Activated CD8-positive, alpha-beta memory T cell treated with anti-CD3 and anti-CD28 coated beads, Interleukin-2, amount 10 ng/mL, durations not matched to agents 7 days and 5 days (primary cell): ENCODE measurements around the gene SLC46A3. TPM values are rescaled to one million over a fixed set of nuclear protein-coding genes. Genes with fewer than 3 reads are reported as not detected.
"Not testable (repeated sequence)": the region's sequence is repeated elsewhere in the genome, so short reads cannot be mapped to it uniquely, and the experiment has no call there.

Experiments used
- ATAC-seq: fragments of 150-1000 bp; cut with Tn5 transposase; one replicate; pipeline ENCODE4 v1.10.0; 2021; ENCODE audit warnings: moderate library complexity
- CTCF ChIA-PET: fragments of 350-600 bp; sonication (Branson Sonifier 250); formaldehyde crosslinking; loops from one replicate; lab custom pipeline; 2021; ENCODE audit warnings: antibody characterized with exemption; lab: Charles Lee
- DNase-seq: peaks from one replicate; pipeline ENCODE4 v3.0.0-alpha.2; 2020
- H3K27ac Mint-ChIP-seq: one replicate; pipeline ENCODE4 v1.8.0; 2021; ENCODE audit warnings: mild to moderate bottlenecking, mixed read lengths
- H3K27me3 Mint-ChIP-seq: one replicate; pipeline ENCODE4 v1.8.0; 2021; ENCODE audit warnings: mixed read lengths
- H3K36me3 Mint-ChIP-seq: one replicate; pipeline ENCODE4 v1.8.0; 2021; ENCODE audit warnings: mild to moderate bottlenecking, mixed read lengths
- H3K4me1 Mint-ChIP-seq: one replicate; pipeline ENCODE4 v1.8.0; 2021; ENCODE audit warnings: mixed read lengths
- H3K4me3 Mint-ChIP-seq: one replicate; pipeline ENCODE4 v1.8.0; 2021; ENCODE audit warnings: mild to moderate bottlenecking, moderate library complexity, mixed read lengths
- H3K9me3 Mint-ChIP-seq: one replicate; pipeline ENCODE4 v1.8.0; 2022; ENCODE audit warnings: low read depth, mixed read lengths
- total RNA-seq, 2 experiments: library from RNA; stranded (reverse); gene quantifications; one replicate each; pipeline ENCODE4 v1.2.3, GENCODE V29; 2021

Gene SLC46A3
- total RNA-seq, 2 experiments from 2014 or later, result 6.3 to 8.3 TPM

GRCh38 chr13:28744091-28744536, 25.3 kb upstream of the SLC46A3 start:
- peaks cover under 1% of the 10 kb centered on the region for H3K9me3 Mint-ChIP-seq
- no peak for ATAC-seq
- no peak overlapping the region for H3K4me3 Mint-ChIP-seq
- no peak for DNase-seq
- CTCF ChIA-PET, result no interaction called here
- H3K27ac Mint-ChIP-seq, result no peak overlapping the region
- H3K36me3 Mint-ChIP-seq, result no peaks in the 10 kb centered on the region
- H3K4me1 Mint-ChIP-seq, result no peaks in the 10 kb centered on the region
- H3K27me3 Mint-ChIP-seq, result peaks cover 12% of the 10 kb centered on the region

DNA sequence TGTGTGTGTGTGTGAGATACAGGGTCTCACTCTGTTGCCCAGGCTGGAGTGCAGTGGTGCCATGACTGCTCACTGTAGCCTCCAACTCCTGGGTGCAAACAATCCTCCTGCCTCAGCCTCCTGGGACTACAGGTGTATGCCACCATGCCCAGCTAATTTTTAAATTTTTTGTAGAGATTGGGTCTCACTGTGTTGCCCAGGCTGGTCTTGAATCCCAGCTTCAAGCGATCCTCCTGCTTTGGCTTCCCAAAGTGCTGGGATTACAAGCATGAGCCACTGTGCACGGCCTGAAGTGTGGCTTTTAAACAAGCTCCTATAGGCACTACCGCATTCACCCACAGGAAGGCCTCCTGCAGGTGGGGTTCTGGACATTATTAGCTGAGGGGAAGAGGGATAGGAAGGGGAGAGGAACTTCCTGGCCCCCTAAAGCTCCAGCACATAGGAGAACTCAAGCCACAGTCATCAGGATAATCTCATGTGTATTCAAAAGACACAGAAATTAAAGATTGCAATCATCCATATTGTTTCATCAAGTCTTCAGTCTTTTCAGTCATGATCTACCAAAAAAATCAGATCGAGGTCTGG, 24.8 kb upstream of the SLC46A3 start:
- H3K36me3 Mint-ChIP-seq, result no peaks in the 10 kb centered on the region
- ATAC-seq, result no peak

DNA sequence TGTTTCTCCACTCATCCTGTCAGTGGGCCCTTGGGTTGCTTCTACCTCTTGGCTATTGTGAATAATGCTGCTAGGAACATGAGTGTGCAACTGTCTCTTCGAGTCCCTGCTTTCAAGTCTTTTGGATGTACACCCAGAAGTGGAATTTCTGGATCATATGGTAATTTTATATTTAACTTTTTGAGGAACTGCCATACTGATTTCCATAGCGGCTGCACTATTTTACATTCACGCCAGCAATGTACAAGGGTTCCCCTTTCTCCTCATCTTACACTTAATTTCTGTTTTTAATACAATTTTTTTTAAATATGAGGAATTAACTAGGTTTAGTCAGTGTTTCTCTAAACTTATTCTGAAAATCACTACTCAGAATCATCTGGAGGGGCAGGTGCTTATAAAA, 24.2 kb upstream of the SLC46A3 start:
- Mint-ChIP-seq H3K27me3 (peaks cover 12% of the 10 kb centered on the region), H3K9me3 (no peaks in the 10 kb centered on the region), H3K4me1 (no peaks in the 10 kb centered on the region), H3K36me3 (no peaks in the 10 kb centered on the region), H3K4me3 (no peak overlapping the region), H3K27ac (no peak overlapping the region)
- ATAC-seq (no peak), DNase-seq (no peak)
- CTCF ChIA-PET, result no interaction called here

More for the DNA sequence above, 24.8 kb upstream of the SLC46A3 start:
- Mint-ChIP-seq H3K27me3 (peaks cover 12% of the 10 kb centered on the region), H3K9me3 (no peaks in the 10 kb centered on the region), H3K4me1 (no peaks in the 10 kb centered on the region), H3K4me3 (no peak overlapping the region), H3K27ac (no peak overlapping the region)
- DNase-seq, result no peak
- CTCF ChIA-PET, result no interaction called here

- H3K4me1 Mint-ChIP-seq, DNase-seq, CTCF ChIA-PET, H3K27ac Mint-ChIP-seq, H3K9me3 Mint-ChIP-seq, H3K4me3 Mint-ChIP-seq, H3K36me3 Mint-ChIP-seq, ATAC-seq: not testable (repeated sequence)
- peaks cover 12% of the 10 kb centered on the region for H3K27me3 Mint-ChIP-seq
These were observed 23.7 kb upstream of the SLC46A3 start for GRCh38 chr13:28742445-28742844.

DNA sequence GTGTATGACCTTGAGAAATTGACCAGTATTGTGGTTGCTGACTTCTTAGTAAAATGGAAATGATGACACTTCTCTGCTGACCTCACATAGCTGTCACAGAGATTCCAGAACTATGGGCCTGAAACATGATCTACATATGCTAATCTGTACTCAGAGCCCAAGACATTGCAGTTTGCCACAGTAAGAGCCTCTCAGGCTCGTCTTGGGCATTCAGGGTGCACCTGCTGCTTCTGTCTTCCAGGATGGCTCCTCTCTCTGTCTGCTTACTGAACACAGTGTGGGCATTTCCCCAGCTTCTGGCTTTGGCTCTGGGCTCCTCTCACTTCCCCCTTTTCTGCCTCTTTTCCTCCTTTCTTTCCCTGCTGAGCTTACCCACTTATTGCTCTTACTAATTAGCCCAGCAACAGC, 22.3 kb upstream of the SLC46A3 start:
- DNase-seq (no peak), ATAC-seq (no peak)
- Mint-ChIP-seq H3K4me1 (peaks cover under 1% of the 10 kb centered on the region), H3K27me3 (peaks cover 6% of the 10 kb centered on the region), H3K27ac (no peak overlapping the region), H3K9me3 (no peaks in the 10 kb centered on the region), H3K36me3 (no peaks in the 10 kb centered on the region), H3K4me3 (no peak overlapping the region)
- CTCF ChIA-PET, result no interaction called here

DNA sequence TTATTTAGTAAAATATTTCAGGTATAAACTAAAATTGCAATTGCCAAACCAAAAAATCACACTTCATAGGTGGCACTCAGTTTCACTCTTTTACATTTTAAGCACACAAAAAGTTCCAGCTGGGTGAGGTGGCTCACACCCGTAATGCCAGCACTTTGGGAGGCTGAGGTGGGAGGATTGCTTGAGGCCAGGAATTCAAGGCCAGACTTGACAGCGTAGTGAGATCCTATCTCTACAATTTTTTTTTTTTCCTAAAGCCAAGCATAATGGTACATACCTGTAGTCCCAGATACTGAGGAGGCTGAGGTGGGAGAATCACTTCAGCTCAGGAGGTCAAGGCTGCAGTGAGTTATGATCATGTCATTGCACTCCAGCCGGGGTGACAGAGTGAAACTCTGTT, 20.6 kb upstream of the SLC46A3 start:
- Mint-ChIP-seq H3K27ac (no peak overlapping the region), H3K9me3 (no peaks in the 10 kb centered on the region), H3K36me3 (no peaks in the 10 kb centered on the region), H3K27me3 (peaks cover 4% of the 10 kb centered on the region), H3K4me3 (no peak overlapping the region), H3K4me1 (peaks cover 3% of the 10 kb centered on the region)
- ATAC-seq, result no peak
- DNase-seq, result no peak
- CTCF ChIA-PET, result interaction anchor here (1.3 kb wide), 1 partner anchor 13 kb away, joined by 3 read pairs; no protein-coding TSS in a partner anchor

- Mint-ChIP-seq H3K27me3 (peaks cover 4% of the 10 kb centered on the region), H3K27ac (no peak overlapping the region), H3K36me3 (no peaks in the 10 kb centered on the region), H3K4me3 (no peak overlapping the region), H3K4me1 (peaks cover 3% of the 10 kb centered on the region), H3K9me3 (no peaks in the 10 kb centered on the region)
- CTCF ChIA-PET, result no interaction called here
- DNase-seq (no peak), ATAC-seq (no peak)
These were observed 16.8 kb upstream of the SLC46A3 start for GRCh38 chr13:28735481-28736029.

DNA sequence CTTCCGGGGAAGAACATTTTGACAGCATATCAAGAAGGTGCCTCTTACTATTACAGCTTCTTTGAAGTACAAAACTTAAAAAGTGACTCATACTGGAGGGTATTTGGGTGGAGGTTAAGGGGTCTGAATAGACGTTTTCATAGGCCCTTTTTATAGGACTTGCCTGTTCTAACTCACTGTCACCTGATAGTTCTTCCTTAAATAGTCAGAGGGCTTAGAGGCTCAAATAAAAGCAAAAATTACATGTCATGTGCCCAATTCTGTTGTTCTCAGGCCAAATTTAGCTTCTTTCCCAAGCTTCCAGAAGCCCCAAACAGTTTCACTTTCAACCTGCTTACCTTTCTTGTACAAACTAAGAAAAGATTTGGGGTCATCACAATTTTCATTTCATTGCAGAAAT, 16.1 kb upstream of the SLC46A3 start:
- peaks cover 3% of the 10 kb centered on the region for H3K4me1 Mint-ChIP-seq
- no peaks in the 10 kb centered on the region for H3K36me3 Mint-ChIP-seq
- CTCF ChIA-PET, result no interaction called here
- no peaks in the 10 kb centered on the region for H3K9me3 Mint-ChIP-seq
- peaks cover 4% of the 10 kb centered on the region for H3K27me3 Mint-ChIP-seq
- no peak for DNase-seq
- ATAC-seq, result no peak
- H3K27ac Mint-ChIP-seq, result no peak overlapping the region
- no peak overlapping the region for H3K4me3 Mint-ChIP-seq

DNA sequence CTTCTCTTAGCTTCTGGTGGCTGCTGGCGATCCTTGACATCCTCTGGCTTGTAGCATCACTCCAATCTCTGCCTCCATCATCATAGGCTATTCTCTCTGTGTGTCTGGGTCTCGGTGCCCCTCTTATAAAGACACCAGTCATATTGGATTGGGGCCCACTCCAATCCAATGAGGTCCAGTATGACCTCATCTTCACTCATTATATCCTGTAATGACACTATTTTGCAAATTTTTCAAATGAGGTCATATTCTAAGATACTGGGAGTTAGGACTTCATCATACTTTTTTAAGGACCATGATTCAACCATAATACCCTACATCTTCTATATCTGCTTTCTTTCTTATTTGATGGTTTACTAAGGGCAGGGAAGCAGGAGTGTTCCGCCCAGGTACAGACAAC, 12.0 kb upstream of the SLC46A3 start:
- ATAC-seq (no peak), DNase-seq (no peak)
- Mint-ChIP-seq H3K4me1 (no peaks in the 10 kb centered on the region), H3K36me3 (no peaks in the 10 kb centered on the region), H3K9me3 (no peaks in the 10 kb centered on the region), H3K4me3 (no peak overlapping the region), H3K27me3 (peaks cover 12% of the 10 kb centered on the region), H3K27ac (no peak overlapping the region)
- CTCF ChIA-PET, result no interaction called here

DNA sequence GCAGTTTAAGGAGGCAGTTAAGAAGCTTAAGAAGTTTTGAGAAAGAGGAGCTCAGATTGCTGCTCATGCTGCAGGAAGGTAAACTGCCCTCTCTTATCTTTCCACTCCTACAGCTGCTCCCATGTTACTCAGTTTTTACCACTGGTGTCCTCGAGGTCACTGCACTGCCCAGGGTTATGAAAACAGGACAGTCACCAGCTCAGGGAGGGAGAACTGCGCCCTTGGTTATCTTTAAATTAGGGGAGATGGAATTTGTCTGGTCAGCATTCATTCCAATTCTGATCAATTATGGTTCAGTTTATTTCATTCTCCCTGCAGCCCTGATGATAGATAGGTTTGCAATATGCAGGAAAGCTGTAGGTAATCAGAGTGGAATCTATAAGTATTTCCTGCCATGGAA, 10.8 kb upstream of the SLC46A3 start:
- Mint-ChIP-seq H3K4me1 (no peaks in the 10 kb centered on the region), H3K36me3 (no peaks in the 10 kb centered on the region), H3K9me3 (no peaks in the 10 kb centered on the region), H3K4me3 (no peak overlapping the region), H3K27me3 (peaks cover 18% of the 10 kb centered on the region), H3K27ac (no peak overlapping the region)
- DNase-seq (no peak), ATAC-seq (no peak)
- CTCF ChIA-PET, result interaction anchor here (0.7 kb wide), 1 partner anchor 166 kb away, joined by 3 read pairs; no protein-coding TSS in a partner anchor

DNA sequence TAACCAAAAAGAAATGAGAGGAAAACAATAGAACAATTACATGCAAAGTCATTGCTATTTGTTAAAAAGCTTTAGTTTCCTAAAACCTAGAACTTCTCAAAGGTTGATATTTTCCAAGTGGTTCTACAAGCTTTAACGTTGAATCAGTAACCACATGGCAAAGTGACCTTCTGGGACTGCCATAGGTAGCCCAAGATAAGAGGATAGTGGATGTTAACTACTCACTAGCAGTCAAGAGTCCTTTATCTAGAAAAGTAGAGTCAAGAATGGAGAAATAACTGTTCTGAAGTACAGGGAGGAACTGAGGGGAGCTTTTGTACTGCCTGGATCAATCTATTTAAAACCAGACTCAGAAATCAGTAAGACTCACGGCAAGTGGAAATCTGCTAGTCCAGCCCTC, 9.9 kb upstream of the SLC46A3 start:
- ATAC-seq (no peak), DNase-seq (no peak)
- H3K27me3 Mint-ChIP-seq, result peaks cover 19% of the 10 kb centered on the region
- no peaks in the 10 kb centered on the region for H3K36me3 Mint-ChIP-seq
- H3K9me3 Mint-ChIP-seq, result no peaks in the 10 kb centered on the region
- CTCF ChIA-PET, result no interaction called here
- H3K4me1 Mint-ChIP-seq, result no peaks in the 10 kb centered on the region
- H3K4me3 Mint-ChIP-seq, result no peak overlapping the region
- no peak overlapping the region for H3K27ac Mint-ChIP-seq

DNA sequence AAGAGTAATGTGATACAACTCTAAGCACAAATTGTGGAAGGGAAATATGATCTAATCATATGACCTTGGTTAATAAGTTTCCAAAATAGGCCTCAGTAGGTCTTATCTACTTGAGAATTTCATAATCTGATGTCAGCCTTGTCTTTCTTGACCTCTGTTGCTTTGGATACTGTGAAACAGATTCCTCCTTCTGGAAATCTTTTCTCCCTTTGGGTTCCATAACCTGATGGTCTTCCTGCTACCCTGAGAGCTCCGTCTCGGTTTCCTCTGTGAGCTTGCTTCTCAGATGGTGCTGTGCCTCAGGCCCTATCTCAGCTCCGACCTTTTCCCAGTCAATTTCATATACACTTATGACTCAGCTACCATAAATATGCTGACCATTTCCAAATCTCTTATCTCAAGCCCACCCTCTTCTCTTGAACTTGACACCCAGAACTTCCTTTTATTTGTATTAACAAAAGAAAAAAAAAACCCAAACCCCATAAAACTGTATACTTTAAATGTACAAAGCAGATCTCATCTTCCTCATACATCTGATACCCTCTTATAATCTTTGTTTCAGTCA, 6.4 kb upstream of the SLC46A3 start:
- Mint-ChIP-seq H3K4me1 (no peaks in the 10 kb centered on the region), H3K36me3 (no peaks in the 10 kb centered on the region), H3K27me3 (peaks cover 22% of the 10 kb centered on the region), H3K4me3 (no peak overlapping the region), H3K27ac (no peak overlapping the region), H3K9me3 (no peaks in the 10 kb centered on the region)
- ATAC-seq, result no peak
- CTCF ChIA-PET, result no interaction called here
- DNase-seq, result no peak

- CTCF ChIA-PET, result no interaction called here
- H3K4me1 Mint-ChIP-seq, result peaks cover 8% of the 10 kb centered on the region
- DNase-seq (no peak), ATAC-seq (no peak)
- no peak overlapping the region for H3K27ac Mint-ChIP-seq
- H3K27me3 Mint-ChIP-seq, result peaks cover 22% of the 10 kb centered on the region
- no peaks in the 10 kb centered on the region for H3K9me3 Mint-ChIP-seq
- H3K4me3 Mint-ChIP-seq, result no peak overlapping the region
- H3K36me3 Mint-ChIP-seq, result no peaks in the 10 kb centered on the region
These were observed 5.0 kb upstream of the SLC46A3 start for GRCh38 chr13:28723806-28724205.
